Measurements from ENCODE around the gene ARHGAP6. TPM values are rescaled to one million over a fixed set of nuclear protein-coding genes. Genes with fewer than 3 reads are reported as not detected.

ARHGAP6 gene
- total and polyA plus RNA-seq, 9 donors = 14.1 to 32.9 (median 20.3) TPM

DNA sequence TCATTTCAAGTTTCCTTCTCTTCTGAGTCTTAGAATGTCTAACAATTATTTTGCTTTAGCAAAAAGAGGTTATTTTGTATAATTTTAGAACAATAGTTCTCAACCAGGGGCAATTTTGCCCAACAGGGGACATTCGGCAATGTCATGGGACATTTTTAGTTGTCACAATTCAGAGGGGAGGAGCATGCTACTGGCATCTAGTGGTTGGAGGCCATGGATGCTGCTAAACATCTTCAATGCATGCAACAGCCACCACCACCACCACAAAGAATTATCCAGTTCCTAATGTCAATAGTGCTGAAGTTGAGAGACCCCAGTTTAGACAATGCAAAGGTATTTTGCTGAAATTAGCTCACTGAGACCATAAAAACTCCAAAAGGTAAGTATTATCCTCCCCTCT, 122.5 kb downstream of the ARHGAP6 start:
- Histone ChIP-seq H3K36me3 (no peaks in the 10 kb centered on the region), H3K27me3 (no peaks in the 10 kb centered on the region), H3K27ac (no peak overlapping the region), H3K9me3 (peaks cover 0 to 3% of the 10 kb centered on the region in 2 donors), H3K4me3 (no peak overlapping the region), H3K4me1 (ENCODE audit: insufficient read depth) (no peaks in the 10 kb centered on the region)
- WGBS, 3 donors = 70 to 78% (median 74%) methylated on average over 1 of the region's 1 CpG
- DNase-seq = no peak
- TF ChIP-seq EP300 (IDR thresholded peaks at IDR 0.05) (no peak), CTCF (IDR thresholded peaks at IDR 0.05) (no peak), POLR2A (IDR thresholded peaks at IDR 0.05) (no peak)
- intact Hi-C loops (cut with DNase I) = no loop called here

DNA sequence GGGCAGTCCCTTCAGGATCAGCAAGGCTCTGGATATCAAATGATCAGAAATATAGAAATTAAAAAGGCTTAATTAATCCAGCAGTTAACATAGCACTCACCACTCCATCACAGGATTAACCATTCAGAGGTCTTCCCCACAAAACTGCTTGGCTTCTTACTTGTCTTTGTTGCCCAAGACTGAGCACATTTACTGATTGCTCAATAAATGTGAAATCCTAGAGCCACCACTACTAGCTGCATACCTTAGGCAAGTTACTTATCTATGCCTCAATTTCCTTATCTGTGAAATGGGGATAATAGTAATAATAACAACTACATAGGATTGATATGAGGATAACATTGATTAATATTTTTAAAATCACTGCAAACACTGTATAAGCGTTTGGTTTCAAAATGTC, 124.2 kb downstream of the ARHGAP6 start:
- TF ChIP-seq CTCF (IDR thresholded peaks at IDR 0.05) = no peak
- TF ChIP-seq EP300 (IDR thresholded peaks at IDR 0.05) = no peak
- TF ChIP-seq POLR2A (IDR thresholded peaks at IDR 0.05) = no peak
- Histone ChIP-seq H3K27me3 (no peaks in the 10 kb centered on the region), H3K4me3 (no peak overlapping the region), H3K9me3 (no peaks in the 10 kb centered on the region), H3K36me3 (no peaks in the 10 kb centered on the region), H3K27ac (no peak overlapping the region), H3K4me1 (ENCODE audit: insufficient read depth) (no peaks in the 10 kb centered on the region)
- 73 to 78% (median 73%) methylated on average over 1 of the region's 1 CpG for WGBS, 3 donors
- intact Hi-C loops (cut with DNase I) = no loop called here
- DNase-seq = no peak

- Histone ChIP-seq H3K4me1 (ENCODE audit: insufficient read depth) (no peaks in the 10 kb centered on the region), H3K27ac (no peak overlapping the region), H3K36me3 (no peaks in the 10 kb centered on the region), H3K27me3 (no peaks in the 10 kb centered on the region), H3K9me3 (no peaks in the 10 kb centered on the region), H3K4me3 (no peak overlapping the region)
- 46 to 60% (median 55%) methylated on average over 4 of the region's 4 CpGs for WGBS, 3 donors
- intact Hi-C loops (cut with DNase I) = no loop called here
- no peak for DNase-seq
- TF ChIP-seq POLR2A (IDR thresholded peaks at IDR 0.05) (no peak), EP300 (IDR thresholded peaks at IDR 0.05) (no peak)
Observed at GRCh38 chrX:11540532-11541377, 125.0 kb downstream of the ARHGAP6 start.

DNA sequence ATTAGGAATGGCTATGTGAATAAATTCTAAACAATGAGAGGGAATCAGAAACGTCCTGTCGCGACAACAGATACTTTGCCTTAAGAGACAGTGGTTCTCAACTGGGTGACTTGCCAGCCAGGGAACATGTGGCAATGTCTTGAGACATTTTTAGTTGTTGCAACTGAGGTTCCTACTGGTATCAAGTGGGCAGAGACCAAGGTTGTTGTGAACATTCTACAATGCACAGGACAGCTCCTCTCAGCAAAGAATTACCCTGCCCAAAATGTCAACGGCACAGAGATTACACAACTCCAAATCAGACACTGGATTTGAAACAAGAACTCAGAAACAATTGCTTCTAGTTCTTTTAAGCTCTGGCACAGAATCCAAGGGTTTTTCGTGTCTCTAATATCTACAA, 128.6 kb downstream of the ARHGAP6 start:
- Histone ChIP-seq H3K27ac (no peak overlapping the region), H3K36me3 (no peaks in the 10 kb centered on the region), H3K9me3 (no peaks in the 10 kb centered on the region), H3K4me3 (no peak overlapping the region), H3K4me1 (ENCODE audit: insufficient read depth) (peaks cover 1% of the 10 kb centered on the region), H3K27me3 (no peaks in the 10 kb centered on the region)
- TF ChIP-seq POLR2A (IDR thresholded peaks at IDR 0.05) (no peak), EP300 (IDR thresholded peaks at IDR 0.05) (no peak), CTCF (IDR thresholded peaks at IDR 0.05) (no peak)
- WGBS, 3 donors = 44 to 47% (median 45%) methylated on average over 5 of the region's 5 CpGs
- no peak for DNase-seq
- intact Hi-C loops (cut with DNase I) = loop anchor here in 2 of 4 donors (10.0 kb wide), 4 partner anchors 152 to 392 kb away; no protein-coding TSS in a partner anchor

All from ovary (tissue), 9 donors.